ENCODE results near the gene ADARB1.

The ADARB1 gene

DNA sequence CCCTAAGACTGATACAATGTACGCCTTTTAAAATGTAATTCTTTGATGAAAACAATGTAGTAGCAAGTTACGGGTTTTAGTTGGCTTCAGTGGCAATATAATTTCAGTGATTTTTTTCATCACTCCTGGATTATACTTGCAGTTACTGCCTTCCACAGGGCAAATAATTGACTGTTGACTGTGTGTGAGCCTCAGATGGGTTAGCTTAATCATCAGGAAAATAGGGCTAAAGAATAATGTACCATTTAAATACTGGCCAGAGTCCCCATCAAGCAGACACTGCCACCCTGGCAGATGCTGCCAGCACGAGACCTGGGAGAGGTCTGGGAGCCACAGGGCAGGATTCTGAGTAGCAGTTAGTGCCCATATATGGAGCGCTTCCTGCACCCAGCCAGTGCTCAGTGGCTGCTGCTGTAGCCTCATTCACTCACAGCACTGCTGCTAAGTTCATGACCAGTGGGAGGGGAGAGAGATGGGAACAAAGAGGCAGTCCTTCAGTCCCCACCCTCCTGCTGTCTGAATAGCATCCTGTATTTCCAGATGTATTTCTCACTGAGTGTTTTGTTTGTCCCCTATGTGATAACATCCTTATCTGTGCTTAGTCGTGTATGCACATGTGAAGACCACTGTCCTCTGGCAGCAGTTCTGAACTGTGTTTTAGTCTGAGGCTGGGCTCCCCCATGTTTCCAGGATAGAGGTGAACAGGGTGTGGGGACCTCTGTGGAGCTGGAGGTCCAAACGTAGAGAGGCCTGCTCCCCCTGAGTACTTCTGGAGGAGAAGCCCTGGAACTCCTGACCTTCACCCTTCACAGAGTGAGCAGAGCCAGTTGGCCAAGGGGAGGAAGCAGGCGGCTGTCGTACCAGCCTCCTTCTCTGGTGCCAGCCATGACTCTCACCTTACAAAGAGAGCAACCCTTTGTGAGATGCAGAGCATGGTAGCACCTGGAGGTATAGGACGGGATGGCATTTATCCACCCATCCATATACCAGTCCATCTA is 80.4 kb downstream of the ADARB1 start:
- DNase-seq = peak in 1 of 2 donors; percentile 28

DNA sequence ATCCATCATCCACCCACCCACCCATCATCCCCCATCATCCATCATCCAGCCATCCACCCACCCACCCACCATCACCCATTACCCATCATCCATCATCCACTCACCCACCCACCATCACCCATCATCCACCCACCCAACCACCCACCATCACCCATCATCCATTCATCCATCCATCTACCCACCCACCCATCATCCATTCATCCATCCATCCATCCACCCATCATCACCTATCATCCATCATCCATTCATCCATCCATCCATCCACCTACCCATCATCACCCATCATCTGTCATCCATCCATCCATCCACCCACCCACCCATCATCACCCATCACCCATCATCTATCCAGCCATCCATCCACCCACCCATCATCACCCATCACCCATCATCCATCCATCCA is 81.5 kb downstream of the ADARB1 start:
- no peak for DNase-seq

DNA sequence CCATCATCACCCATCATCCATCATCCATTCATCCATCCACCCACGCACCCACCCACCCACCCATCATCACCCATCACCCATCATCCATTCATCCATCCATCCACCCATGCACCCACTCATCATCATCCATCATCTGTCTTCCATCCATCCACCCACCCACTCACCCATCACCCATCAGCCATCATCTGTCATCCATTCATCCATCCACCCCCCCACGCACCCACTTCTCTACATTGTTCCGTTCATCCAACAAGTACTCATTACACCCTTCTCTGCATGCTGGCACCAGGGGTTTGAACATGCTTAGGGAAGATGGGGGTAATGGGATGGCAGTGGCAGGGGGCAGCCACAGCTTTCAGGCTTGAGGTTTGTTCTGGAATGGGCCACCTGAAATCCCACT is 82.1 kb downstream of the ADARB1 start:
- no peak for DNase-seq

DNA sequence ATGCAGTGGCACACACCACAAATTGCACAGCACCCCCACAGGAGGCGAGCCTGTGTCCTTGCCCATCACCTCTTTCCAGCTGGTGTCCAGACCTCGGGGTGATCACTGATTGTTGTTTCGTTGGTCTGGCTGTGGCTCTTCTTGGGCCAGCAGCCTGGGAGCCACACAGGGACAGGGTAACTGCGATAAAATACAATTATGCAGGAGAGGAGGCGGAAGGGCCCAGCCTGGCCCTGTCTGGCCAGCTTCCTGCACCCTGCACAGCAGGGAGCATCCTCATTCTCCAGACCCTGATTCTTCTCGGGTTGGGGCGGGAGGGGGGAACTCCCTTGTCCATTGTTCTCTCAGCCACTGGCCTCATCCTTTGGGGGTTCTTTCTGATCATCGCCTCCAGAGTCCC is 83.6 kb downstream of the ADARB1 start:
- DNase-seq = no peak

DNA sequence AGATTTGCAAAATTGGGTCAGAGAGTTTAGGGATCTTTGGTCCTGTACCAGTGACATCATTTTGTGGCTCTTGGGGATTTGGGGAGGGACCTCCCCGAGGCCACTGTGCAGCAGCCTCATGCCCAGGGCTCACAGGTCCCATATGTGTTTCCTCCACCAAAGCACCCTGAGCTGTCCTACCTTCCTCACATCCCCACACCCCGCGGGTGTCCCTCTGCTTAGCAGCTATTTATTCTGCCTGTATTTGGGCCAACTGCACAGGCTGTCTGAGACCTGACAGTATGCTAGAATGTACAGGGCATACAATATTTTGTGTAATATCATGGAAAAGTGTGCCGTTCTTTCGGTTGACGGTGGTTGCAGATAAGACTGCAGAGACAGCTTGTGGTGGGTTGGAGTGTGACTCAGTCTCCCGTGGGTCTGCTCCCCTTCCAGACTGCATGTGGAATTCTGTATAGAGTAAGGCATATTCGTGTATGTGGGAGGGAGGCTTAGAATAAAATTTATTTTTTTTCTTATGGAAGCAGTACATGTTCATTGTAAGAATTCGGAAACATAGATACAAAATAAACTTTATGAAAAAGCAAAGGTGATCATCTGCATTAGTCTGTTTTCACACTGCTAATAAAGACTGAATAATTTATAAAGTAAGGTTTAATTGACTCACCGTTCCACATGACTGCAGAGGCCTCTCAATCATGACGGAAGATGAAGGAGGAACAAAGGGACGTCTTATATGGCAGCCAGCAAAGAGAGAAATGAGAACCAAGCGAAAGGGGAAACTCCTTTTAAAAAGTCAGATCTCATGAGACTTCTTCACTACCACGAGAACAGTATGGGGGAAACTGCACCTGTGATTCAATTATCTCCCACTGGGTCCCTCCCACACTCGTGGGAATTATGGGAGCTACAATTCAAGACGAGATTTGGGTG is 84.4 kb downstream of the ADARB1 start:
- DNase-seq = peak; percentile 37 to 58

DNA sequence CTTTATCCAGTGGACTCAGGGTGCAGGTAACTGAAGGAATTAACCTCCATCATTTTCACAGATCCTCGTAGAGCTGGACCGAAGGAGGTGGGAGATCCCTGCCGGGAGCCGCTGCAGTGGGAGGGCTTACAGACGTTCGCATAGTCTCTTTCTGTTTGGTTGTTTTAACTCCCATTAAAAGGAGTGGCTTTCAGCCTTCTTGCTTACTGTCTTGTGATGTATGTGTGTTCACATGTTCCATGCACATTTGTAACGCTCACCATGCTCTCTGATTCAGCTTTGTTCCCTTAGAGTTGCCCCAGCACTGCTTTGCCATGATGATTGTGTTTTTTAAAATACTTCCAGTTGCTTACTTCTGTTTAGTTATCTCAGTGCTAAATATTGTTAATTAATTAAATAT is 85.8 kb downstream of the ADARB1 start:
- no peak for DNase-seq

DNA sequence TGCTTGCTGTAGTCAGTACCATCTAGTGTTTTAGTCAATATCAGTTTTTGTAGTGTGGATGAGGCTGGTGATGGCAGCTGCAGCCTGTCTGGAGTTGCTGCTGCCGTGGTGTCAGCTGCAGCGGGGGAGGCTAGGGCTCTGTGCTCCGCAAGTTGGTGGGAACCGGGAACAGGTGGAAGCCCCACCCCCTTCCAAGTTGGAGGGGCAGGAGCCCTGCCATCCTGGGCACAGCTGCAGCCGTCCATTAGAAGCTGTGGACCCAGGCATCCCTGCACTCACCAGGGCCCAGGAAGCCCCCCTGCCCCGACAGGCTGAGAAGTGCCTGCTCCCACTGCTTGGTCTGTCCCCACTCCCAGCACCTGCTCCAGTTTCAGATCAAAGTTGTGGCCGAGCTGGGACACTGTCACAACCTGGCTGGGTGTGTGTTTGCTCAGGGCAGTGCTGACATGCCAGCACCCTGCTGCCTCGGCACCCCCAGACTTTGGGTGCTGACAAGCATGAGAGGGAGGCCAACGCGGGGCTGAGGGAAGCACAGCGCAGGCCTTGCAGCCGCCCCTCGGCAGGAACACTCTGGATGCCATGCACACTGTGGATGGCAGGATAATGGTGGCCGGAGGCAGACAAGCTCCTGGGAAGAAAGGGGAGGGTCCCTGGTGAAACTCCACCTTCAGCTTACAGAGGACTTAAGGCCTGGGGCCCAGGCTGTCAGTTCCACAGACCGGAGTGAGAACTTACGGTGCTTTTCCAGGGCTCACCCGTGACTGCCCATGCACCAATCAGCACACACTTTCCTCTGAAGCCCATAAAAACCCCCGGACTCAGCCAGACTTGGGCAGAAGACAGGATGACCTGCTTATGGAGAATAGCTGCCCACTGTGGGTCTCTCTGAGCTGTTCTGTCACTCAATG is 86.9 kb downstream of the ADARB1 start:
- DNase-seq = no peak

DNA sequence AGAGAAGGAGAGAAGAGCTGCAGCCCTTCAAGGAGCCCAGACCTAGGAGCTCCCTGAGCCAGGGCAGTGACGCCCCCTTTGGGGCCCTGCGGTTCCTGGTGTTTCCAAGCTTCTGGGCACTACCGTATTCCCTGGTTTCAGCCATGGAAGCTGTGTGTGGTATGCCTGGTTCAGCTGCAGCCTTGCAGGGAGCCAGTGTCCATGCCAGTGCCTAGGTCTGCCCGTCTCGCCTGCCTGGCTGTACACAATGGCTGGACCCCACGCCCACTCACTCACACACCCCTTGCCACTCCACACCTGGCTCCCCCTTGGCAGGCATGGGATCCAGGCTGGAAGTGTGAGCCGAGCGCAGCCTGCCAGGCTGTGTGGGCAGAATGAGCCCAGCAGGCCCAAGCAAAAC is 87.7 kb downstream of the ADARB1 start:
- DNase-seq = no peak

DNA sequence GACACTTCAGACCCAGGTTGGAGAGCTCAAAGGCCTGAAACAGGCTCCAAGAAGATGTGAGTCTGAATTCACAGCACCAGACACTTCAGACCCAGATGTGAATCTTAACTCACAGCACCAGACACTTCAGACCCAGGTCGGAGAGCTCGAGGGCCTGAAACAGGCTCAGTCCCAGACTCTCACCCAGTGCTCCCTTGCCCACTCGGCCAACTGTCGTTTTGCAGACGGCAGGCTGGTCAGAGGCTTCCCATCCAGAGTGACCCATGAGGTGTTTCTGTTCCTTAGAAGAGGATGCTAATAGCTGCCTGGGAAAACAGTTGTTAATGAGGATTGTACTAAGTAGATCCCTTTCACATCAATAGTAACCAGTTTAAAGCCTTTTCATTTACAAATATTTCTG is 88.4 kb downstream of the ADARB1 start:
- no peak for DNase-seq

DNA sequence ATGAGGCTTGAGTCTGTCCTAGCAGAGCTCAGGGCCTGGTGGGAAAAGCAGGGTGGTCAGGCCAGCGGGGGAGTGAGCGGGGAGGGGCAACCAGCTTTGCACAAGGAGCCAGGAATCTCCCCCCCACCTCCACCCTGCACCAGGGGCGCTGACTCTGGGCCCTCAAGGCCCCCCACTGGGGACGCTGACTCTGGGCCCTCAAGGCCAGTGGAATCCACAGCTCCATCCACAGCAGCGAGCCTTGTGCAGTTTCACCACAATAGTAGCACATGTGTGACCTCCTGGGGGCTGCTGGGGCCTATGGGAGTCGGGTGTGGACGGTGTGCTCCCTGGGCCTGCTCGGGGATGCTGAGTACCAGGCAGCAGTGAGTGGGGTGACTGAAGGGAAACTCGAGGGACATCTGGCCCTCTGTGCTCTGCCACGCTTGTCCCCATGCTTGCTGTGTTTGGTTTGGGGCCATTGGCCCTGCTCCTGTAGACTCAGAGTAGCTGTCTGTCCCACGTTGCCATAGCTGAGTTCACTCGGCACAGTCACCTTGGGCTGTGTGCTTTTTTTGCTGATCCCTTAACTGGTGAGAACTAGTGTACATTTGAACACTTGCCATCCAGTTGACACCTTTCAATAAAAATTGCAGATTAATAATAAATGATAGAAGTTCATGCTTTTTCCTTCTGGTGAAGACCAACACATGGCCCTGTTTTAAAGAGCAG is 89.2 kb downstream of the ADARB1 start:
- no peak for DNase-seq

DNA sequence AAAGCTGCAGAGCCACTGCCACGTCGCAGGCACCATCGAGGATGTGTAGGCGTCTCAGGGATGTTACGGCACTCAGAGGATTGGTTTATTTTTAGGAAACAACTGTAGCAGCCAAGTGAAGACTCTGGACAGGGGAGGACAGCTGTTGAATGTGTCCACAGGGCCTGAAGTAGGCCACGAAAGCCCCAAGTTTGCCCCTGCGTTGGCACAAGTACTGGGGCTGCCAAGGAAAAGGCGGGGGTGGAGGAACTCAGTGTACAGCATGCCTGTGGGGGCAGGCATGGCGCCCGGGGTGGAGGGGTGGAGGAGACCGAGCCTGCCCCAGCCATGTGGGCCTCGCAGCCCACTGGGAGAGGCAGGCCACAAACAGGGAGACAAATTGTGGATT is 89.7 kb downstream of the ADARB1 start:
- DNase-seq = peak in 1 of 2 donors; percentile 24

DNA sequence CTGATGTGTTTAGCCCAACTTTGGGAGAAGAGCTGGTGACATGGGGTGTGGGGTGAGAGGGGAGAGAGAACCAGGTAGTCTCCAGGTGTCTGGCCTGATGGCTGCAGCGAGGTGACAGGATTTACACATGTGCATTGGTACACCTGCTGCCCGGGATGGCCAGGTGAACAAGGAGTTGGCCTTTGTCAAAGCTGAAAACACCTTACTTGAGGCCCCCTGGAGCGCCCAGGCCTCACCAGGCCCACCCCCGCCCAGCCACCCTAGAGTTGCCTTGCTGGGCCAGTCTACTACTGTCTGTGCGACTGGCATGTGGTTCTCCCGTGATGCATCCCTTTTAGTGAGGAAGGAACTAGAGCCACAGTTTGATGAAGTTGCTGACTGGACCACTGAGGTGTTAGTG is 90.5 kb downstream of the ADARB1 start:
- DNase-seq = no peak

DNA sequence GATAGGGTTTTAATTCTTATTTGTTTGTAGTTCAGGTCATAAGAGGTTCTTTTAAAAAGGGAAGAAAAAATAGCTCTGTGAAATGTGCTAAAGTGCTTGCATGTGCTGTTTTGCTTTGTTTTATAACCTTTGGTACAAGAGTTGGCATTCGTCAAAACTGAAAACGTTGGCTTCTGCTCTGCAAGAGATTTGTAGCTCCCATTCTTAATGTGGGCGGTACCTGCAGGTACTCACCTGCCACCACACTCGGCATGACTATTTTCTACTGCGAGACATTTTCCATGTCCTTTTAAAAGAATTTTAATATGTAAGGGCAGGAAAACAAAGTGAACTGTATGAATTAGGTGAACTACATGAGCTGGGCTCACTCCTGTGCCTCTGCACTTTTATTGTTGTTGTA is 92.6 kb downstream of the ADARB1 start:
- DNase-seq = no peak

DNA sequence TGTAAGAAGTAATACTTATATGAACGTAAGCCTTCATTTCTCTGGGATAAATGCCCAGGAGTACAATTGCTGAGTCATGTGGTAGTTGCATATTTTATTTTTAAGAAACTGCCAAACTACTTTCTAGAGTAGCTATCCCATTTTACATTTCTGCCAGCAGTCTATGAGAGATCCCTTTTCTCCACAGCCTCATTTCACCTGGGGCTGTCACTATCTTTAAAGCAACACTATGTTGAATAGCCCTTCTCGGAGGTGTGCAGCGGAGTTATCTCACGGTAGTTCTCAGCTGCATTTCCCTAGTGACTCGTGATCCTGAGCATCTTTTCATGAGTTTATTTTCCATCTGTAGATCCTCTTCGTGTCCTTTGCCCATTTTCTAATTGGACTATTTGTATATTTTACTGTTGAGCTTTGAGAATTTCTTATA is 93.4 kb downstream of the ADARB1 start:
- DNase-seq = no peak

DNA sequence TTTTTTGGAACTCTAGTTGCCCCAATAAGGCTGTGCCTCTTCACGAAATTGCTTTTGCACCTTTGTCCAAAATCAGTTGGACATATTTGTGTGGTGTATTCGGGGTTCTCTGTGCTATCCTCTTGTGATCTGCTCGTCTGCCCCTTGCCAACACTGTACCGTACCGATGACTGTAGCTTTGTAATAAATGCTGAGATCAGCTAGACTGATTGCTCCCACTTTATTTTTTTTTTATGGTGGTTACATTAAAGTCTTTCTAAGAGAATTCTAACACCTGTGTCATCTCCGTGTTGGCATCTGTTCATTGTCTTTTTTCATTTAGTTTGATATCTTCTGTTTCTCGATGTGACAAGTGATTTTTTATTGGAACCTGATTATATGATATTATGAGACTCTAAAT is 94.1 kb downstream of the ADARB1 start:
- no peak for DNase-seq

DNA sequence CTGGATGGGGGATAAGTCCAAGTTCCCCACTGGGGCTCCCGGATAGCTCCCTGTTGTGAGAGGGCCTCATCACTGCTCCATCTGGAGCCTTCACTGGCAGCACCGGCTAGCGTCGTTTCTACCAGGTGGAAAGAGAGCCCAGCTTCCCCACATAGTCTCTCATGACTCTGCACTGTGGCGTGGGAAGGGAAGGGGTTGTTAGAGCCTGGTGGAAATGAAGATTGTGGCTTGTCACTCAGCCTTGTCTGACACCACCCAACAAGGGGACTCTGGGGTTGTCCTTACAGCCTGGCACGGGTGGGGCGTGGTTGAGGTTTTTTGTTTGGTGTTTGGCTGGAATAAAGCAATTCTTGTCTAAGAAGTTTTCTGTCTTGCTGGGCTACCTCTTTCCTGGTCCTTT is 94.6 kb downstream of the ADARB1 start:
- DNase-seq = peak in 1 of 2 donors; percentile 10

DNA sequence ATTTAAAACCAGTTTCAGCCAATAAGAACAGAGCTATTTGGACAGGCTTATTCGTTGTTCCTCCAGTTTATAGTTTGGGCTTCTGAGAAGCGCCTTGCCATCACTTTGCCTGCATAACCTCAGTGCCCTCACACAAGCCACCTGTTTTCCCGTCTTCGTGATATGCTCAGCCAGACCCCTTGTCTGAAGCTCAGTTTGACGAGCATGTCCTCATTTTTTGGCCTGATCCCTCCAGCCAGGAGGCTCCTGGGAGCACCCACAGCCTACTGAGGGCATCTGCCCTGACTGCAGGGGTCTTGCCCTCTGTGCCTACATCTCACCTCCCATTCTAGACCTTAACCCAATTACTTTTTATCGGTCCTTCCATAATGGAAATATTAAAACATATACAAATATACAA is 95.3 kb downstream of the ADARB1 start:
- DNase-seq = peak in 1 of 2 donors; percentile 10

DNA sequence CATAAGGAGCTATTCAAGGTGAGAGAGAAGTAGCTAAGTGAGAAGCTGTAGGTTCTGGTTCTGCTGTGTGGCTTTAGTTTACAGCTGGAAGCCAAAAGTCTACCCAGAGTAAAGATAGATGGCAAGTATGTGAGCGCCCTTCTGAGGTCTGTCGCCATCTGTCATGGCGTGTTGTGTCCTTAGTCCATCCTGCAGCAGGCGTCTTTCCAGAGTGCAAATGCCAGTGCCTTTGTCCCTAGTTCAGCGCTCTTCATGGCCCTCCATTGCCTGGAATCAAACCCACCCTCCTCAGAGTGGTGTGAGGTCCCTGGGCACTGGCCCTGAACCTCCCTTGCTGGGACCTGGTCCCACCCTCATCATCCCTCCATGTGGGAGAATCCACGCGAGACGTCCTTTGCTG is 96.6 kb downstream of the ADARB1 start:
- DNase-seq = no peak

DNA sequence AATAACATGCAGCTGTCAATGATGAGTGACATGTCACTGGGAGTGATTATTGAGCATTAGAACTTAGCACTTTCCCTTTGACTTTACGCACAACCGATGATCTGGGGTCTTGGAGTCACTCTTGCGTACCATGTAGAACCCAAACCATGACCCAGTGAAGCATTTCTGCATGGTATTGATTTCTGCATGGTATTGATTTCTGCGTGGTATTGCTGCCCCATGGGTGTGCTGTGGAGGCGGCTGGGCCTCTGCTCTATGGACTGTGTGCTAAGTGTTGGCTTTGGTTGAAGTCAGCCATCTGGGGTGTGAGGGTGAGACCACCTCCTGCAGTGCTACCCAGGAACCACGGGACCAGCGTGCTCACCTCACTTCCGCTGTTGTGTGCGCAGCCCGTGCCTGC is 98.0 kb downstream of the ADARB1 start:
- no peak for DNase-seq

DNA sequence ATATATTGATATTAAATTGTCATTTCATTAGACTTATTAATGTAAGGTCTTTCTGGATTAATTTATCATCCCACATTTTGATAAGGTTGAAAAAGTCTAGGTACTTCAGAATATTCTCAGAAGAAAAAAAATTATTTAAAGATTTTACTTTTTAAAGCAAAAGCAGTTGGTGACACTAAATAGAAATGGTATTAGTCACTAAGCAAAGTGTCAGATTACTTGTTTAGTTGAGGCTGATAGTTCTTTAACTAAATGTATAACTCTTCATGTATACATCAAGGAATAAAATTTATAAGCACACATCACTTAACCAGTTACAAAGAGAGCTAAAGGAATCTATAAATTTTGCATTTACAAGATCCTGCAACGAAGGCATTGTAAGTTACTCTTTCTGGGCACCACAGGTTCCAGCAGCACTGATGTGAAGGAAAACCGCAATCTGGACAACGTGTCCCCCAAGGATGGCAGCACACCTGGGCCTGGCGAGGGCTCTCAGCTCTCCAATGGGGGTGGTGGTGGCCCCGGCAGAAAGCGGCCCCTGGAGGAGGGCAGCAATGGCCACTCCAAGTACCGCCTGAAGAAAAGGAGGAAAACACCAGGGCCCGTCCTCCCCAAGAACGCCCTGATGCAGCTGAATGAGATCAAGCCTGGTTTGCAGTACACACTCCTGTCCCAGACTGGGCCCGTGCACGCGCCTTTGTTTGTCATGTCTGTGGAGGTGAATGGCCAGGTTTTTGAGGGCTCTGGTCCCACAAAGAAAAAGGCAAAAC is 101.1 kb downstream of the ADARB1 start:
- DNase-seq = no peak

DNA sequence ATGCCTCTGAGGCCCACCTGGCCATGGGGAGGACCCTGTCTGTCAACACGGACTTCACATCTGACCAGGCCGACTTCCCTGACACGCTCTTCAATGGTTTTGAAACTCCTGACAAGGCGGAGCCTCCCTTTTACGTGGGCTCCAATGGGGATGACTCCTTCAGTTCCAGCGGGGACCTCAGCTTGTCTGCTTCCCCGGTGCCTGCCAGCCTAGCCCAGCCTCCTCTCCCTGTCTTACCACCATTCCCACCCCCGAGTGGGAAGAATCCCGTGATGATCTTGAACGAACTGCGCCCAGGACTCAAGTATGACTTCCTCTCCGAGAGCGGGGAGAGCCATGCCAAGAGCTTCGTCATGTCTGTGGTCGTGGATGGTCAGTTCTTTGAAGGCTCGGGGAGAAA is 101.8 kb downstream of the ADARB1 start:
- no peak for DNase-seq

All from inflammatory macrophage treated with lipopolysaccharide for 1 hour (primary cell).